Breast epithelium (tissue), 4 donors: ENCODE measurements around the gene ART5. TPM values are rescaled to one million over a fixed set of nuclear protein-coding genes. Genes with fewer than 3 reads are reported as not detected.
A peak's percentile ranks its signal among the peaks of the same experiment; 100 is the strongest.
"Not testable (repeated sequence)": the region's sequence is repeated elsewhere in the genome, so short reads cannot be mapped to it uniquely, and the experiment has no call there.

Experiments
- DNase-seq, 2 donors: peaks; one replicate each; pipeline ENCODE4 v3.0.0-alpha.2; 2019; ENCODE audit warnings: low spot score in 2 of 2
- H3K27ac ChIP-seq, 2 donors: fragments of 200-600 bp; sonication (generic) in 1 of 2; one replicate each; pipeline ENCODE4 v1.5.1; 2016 to 2019; ENCODE audit warnings: mild to moderate bottlenecking in 1 of 2
- H3K27me3 ChIP-seq, 2 donors: fragments of 200-600 bp; sonication (generic) in 1 of 2; one replicate each; pipeline versions ENCODE4 v1.5.1 to v1.6.0; 2017 to 2019; ENCODE audit warnings: control low read depth in 1 of 2, mild to moderate bottlenecking in 1 of 2
- H3K36me3 ChIP-seq: fragments of 200-600 bp; one replicate; pipeline ENCODE4 v1.5.1; 2019
- H3K4me1 ChIP-seq, 2 donors: fragments of 200-600 bp; sonication (generic); one replicate each; pipeline ENCODE4 v1.5.1; 2016 to 2019; ENCODE audit warnings: control low read depth in 1 of 2
- H3K4me3 ChIP-seq, 3 donors: fragments of 200-600 bp; sonication (generic); 1 replicate in 2 of 3; 2 replicates in 1 of 3; pipeline ENCODE4 v1.5.1; 2016 to 2019; ENCODE audit warnings: mild to moderate bottlenecking in 3 of 3, moderate library complexity in 2 of 3
- H3K9me3 ChIP-seq, 2 donors: fragments of 200-600 bp; sonication (generic) in 1 of 2; one replicate each; pipeline ENCODE4 v1.5.1; 2016 to 2019; ENCODE audit warnings: control low read depth in 1 of 2
- CTCF ChIP-seq, 3 donors: fragments of 450-650 bp; IDR thresholded peaks; one replicate each; pipeline ENCODE4 v1.5.1; 2016 to 2017; ENCODE audit warnings: antibody characterized with exemption in 3 of 3, mild to moderate bottlenecking in 3 of 3, moderate library complexity in 3 of 3
- POLR2A ChIP-seq: fragments of 450-650 bp; IDR thresholded peaks from one replicate; pipeline ENCODE4 v1.6.1; 2016; ENCODE audit warnings: antibody characterized with exemption, mild to moderate bottlenecking, moderate library complexity
- POLR2AphosphoS5 ChIP-seq, 3 donors: sonication (generic); formaldehyde crosslinking; IDR thresholded peaks; one replicate each; pipeline ENCODE4 v1.6.1; 2017; ENCODE audit warnings: antibody characterized with exemption in 3 of 3
- intact Hi-C: fragments of 100-400 bp; cut with DNase I; formaldehyde crosslinking; loops from one replicate; pipeline ENCODE4 v1.15.1; 2023; ENCODE audit warnings: low total_unique reads
- total RNA-seq, 3 donors: library from RNA; depleted of rRNA; stranded (reverse); fragments of >200 nt; gene quantifications; one replicate each; pipeline ENCODE4 v1.1.0, GENCODE V29; 2016

ART5 gene
- total RNA-seq, 3 donors from 2014 or later = 1.3 to 3.3 TPM; not detected in 1

- DNase-seq = no peak
- Histone ChIP-seq H3K9me3 (no peaks in the 10 kb centered on the region), H3K4me3 (no peak within 1 kb of the TSS), H3K27me3 (no peaks in the 10 kb centered on the region), H3K36me3 (no peaks in the 10 kb centered on the region), H3K4me1 (no peaks in the 10 kb centered on the region), H3K27ac (no peak within 1 kb of the TSS)
- intact Hi-C loops = no loop called here
- TF ChIP-seq POLR2A (no peak), POLR2AphosphoS5 (IDR thresholded peaks at IDR 0.05) (no peak), CTCF (IDR thresholded peaks at IDR 0.05) (no peak)
Measured at GRCh38 chr11:3644817-3645235, 3.0 kb upstream of the ART5 start, which contains the start of gene ART1. TSS of gene ART1 (plus strand) at chr11:3645128. CDS start at chr11:3659214, 14,086 bp downstream.

GRCh38 chr11:3643102-3643546, 1.3 kb upstream of the ART5 start:
- not testable (repeated sequence) for DNase-seq, H3K27me3 ChIP-seq

GRCh38 chr11:3642071-3642951, 519 bp upstream of the ART5 start:
- no peak for TF ChIP-seq POLR2A
- TF ChIP-seq POLR2AphosphoS5 (IDR thresholded peaks at IDR 0.05) = no peak
- no peak for TF ChIP-seq CTCF (IDR thresholded peaks at IDR 0.05)
- Histone ChIP-seq H3K27me3 (no peaks in the 10 kb centered on the region), H3K4me3 (peak overlapping the region; percentile 55 to 80 (median 63)), H3K4me1 (no peaks in the 10 kb centered on the region), H3K27ac (peak overlapping the region; percentile 72 to 86), H3K9me3 (no peaks in the 10 kb centered on the region), H3K36me3 (no peaks in the 10 kb centered on the region)
- DNase-seq = peak; percentile 61 to 63
- intact Hi-C loops = no loop called here

More at GRCh38 chr11:3643102-3643546, 1.3 kb upstream of the ART5 start:
- H3K4me1 ChIP-seq, H3K36me3 ChIP-seq, intact Hi-C loops, H3K9me3 ChIP-seq: not testable (repeated sequence)
- Histone ChIP-seq H3K4me3 (peak overlapping the region in 2 of 3 donors; percentile 63 to 80), H3K27ac (peak overlapping the region; percentile 72 to 86)

- H3K27ac ChIP-seq = no peak overlapping the region
Measured at GRCh38 chr11:3641191-3641590, 601 bp downstream of the ART5 start.

GRCh38 chr11:3639841-3640240, 2.0 kb downstream of the ART5 start:
- no peak overlapping the region for H3K27ac ChIP-seq
- no peaks in the 10 kb centered on the region for H3K4me1 ChIP-seq
- no peaks in the 10 kb centered on the region for H3K9me3 ChIP-seq
- H3K27me3 ChIP-seq = no peaks in the 10 kb centered on the region
- H3K4me3 ChIP-seq = no peak overlapping the region
- intact Hi-C loops = no loop called here
- no peaks in the 10 kb centered on the region for H3K36me3 ChIP-seq
- TF ChIP-seq POLR2AphosphoS5 (IDR thresholded peaks at IDR 0.05) (no peak), CTCF (IDR thresholded peaks at IDR 0.05) (no peak), POLR2A (no peak)
- no peak for DNase-seq

More at GRCh38 chr11:3641191-3641590, 601 bp downstream of the ART5 start:
- no peak for DNase-seq
- no peaks in the 10 kb centered on the region for H3K9me3 ChIP-seq
- H3K4me1 ChIP-seq = no peaks in the 10 kb centered on the region
- intact Hi-C loops = no loop called here
- H3K36me3 ChIP-seq = no peaks in the 10 kb centered on the region
- H3K4me3 ChIP-seq = peak overlapping the region in 1 of 3 donors; percentile 80
- TF ChIP-seq CTCF (IDR thresholded peaks at IDR 0.05) = no peak
- no peak for TF ChIP-seq POLR2A
- TF ChIP-seq POLR2AphosphoS5 (IDR thresholded peaks at IDR 0.05) = no peak
- H3K27me3 ChIP-seq = no peaks in the 10 kb centered on the region
